ENCODE data around the gene SGCD. TPM values are rescaled to one million over a fixed set of nuclear protein-coding genes. Genes with fewer than 3 reads are reported as not detected.
A peak's percentile ranks its signal among the peaks of the same experiment; 100 is the strongest.

The SGCD gene
- total RNA-seq, 1 experiment from 2014 or later, result 5.8 TPM

DNA sequence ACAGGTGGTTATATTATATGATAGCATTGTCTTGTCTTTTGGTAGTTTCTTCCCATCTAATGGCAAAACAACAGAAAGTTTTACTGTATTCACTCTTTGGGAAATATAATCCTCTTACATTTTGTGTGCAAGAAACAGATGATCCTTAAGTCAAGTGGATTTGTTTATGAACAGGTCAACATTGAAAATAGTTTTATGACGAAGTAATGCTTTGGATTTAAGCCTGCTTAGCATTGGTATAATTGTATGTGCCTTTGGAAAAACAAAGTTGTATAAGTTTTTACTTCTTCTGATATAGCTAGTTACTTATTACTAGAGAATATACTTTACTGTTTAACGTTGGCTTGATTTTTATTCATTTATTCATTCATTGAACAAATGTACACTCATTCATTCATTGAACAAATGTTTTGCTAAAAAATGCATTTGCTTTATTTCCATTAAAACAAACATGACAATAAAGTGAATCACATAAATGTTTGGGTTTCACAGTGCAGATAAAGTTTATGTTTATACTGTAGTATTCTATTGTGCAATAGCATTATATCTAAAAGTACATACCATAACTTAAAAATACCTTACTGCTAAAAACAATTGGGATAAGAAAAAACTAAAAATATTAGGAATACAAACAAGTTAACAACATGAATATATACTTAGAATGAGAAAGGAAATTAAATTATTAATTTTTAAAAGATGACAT is 12.3 kb downstream of the SGCD start:
- no peak for DNase-seq
- Histone ChIP-seq H3K4me1 (no peaks in the 10 kb centered on the region), H3K4me3 (no peak overlapping the region), H3K27me3 (no peaks in the 10 kb centered on the region), H3K27ac (no peak overlapping the region), H3K36me3 (no peaks in the 10 kb centered on the region), H3K9me3 (replicated peaks) (no peaks in the 10 kb centered on the region)

DNA sequence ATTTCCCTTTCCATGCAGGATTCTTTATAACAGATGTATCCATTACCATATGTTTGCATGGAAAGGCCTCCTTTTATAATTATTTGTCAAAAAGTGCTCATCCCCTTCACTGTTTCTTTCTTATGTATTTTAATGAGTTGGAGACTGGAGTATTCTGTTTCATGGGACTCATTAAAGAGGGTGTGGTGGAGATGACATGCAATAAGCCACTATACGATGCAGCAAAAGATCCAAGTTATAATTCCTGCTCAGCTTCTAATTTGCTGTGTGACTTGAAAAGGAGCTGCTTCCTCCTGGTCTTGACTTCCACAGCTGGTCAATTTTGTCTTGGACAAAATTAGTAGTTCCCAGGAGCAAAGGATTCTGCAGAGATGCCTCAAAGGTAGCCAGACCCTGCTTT is 13.9 kb downstream of the SGCD start:
- Histone ChIP-seq H3K27me3 (no peaks in the 10 kb centered on the region), H3K4me3 (no peak overlapping the region), H3K27ac (no peak overlapping the region), H3K4me1 (no peaks in the 10 kb centered on the region), H3K9me3 (replicated peaks) (no peaks in the 10 kb centered on the region), H3K36me3 (peaks cover under 1% of the 10 kb centered on the region; the same call in 1 of the 2 replicates)
- DNase-seq, result no peak

DNA sequence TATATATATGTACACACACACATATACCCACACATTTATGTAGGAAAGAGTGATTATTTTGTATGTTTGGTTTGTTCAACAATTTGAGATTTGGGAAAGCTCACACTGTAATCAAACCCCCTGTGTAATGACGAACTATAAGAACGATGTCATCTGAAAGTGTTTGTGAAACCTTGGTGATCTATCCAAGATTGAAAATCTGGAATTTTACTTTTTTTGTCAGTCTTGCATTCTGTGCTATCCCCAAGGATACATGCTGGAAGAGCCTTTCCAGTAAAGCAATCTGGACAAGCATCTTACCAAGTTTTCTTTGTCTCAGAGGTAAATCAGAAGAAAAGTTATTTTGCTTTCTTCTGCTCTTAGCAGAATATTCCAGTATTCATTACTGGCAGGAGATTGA is 23.3 kb downstream of the SGCD start:
- H3K9me3 ChIP-seq (replicated peaks), result no peaks in the 10 kb centered on the region
- H3K27ac ChIP-seq, result no peak overlapping the region
- H3K27me3 ChIP-seq, result no peaks in the 10 kb centered on the region
- peaks cover 10% of the 10 kb centered on the region for H3K36me3 ChIP-seq
- no peak for DNase-seq
- no peaks in the 10 kb centered on the region for H3K4me1 ChIP-seq
- no peak overlapping the region for H3K4me3 ChIP-seq

DNA sequence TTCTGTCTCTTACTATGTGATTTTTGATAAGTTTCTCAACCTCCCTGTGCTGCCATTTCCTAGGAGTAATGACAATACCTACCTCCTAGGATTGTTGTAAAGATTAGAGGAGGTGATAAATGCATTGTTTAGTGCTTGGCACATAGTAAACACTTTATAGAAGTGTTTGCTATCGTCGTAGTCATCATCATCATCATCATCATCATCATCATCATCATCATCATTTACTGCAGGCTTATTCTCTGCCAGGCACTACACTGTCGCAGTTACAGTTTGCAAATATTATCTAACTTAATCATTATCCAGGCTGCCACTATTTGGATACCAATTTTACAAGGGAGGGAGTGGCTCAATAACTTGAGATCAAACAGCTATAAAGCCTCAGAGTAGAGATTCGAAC is 24.5 kb downstream of the SGCD start:
- Histone ChIP-seq H3K9me3 (replicated peaks) (no peaks in the 10 kb centered on the region), H3K36me3 (peaks cover 4% of the 10 kb centered on the region), H3K27ac (no peak overlapping the region), H3K4me1 (no peaks in the 10 kb centered on the region), H3K4me3 (no peak overlapping the region), H3K27me3 (no peaks in the 10 kb centered on the region)
- no peak for DNase-seq

DNA sequence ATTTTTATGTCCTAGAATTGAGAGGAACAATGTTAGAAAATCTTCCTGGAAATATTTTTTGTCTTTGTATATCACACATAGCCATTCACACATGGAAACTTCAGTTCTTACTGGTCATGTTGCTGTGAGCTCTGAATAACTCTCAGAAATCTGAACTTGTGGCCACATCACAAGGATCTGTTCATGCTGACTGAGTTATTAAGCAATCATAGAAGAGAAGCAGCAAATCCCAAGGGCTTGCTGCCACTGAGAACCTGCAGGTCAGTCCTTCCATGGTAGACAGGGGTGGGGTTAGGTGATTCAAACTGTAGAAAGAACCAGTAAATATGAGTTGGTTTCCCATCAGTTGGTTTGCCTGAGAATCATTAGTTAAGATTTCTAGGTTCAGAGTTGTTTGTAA is 27.6 kb downstream of the SGCD start:
- no peak overlapping the region for H3K4me3 ChIP-seq
- DNase-seq, result no peak
- H3K27ac ChIP-seq, result no peak overlapping the region
- H3K36me3 ChIP-seq, result peaks cover 3% of the 10 kb centered on the region; the same call in 1 of the 2 replicates
- H3K9me3 ChIP-seq (replicated peaks), result no peaks in the 10 kb centered on the region
- H3K27me3 ChIP-seq, result no peaks in the 10 kb centered on the region
- H3K4me1 ChIP-seq, result peaks cover 4% of the 10 kb centered on the region; the same call in 1 of the 2 replicates

DNA sequence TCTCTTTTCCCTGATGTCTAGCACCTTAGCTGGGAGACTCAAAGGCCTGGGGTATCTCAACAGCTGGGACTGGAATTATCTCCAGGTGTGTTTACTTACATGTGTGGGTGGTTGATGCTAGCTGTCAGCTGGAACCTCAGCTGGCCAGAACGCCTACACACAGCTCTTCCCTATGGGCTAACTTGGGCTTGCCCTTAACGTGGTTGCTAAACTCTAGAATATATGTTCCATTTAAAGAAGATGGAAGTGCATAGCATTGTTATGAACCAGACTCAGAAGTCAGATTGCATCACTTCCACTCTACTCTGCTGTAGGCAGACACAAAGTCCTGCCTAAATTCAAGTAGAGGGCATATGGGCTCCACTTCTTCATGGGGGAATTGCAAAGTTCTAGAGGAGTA is 29.3 kb downstream of the SGCD start:
- no peaks in the 10 kb centered on the region for H3K9me3 ChIP-seq (replicated peaks)
- H3K36me3 ChIP-seq, result no peaks in the 10 kb centered on the region
- H3K4me1 ChIP-seq, result peaks cover 4% of the 10 kb centered on the region; the same call in 1 of the 2 replicates
- no peak for DNase-seq
- H3K27ac ChIP-seq, result no peak overlapping the region
- H3K4me3 ChIP-seq, result no peak overlapping the region
- H3K27me3 ChIP-seq, result no peaks in the 10 kb centered on the region

DNA sequence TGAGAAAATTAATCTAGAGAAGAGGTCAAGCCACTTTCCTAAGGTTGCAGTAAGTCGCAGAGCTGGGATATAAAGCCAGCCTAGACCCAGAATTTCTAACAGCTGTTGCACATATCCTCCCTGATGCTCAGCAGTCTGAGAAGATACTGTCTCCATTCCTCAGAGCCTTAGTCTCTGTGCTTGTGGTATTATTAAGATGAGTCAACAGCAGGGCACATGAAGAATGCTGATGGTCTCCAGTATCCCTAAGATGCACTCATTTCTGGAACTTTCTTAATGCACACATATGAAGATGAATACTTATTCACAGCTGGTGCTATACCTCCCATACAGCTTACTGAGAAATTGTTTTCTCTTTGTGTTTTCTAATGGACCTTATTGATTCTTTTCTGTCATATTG is 32.5 kb downstream of the SGCD start:
- Histone ChIP-seq H3K9me3 (replicated peaks) (no peaks in the 10 kb centered on the region), H3K27me3 (no peaks in the 10 kb centered on the region), H3K4me1 (peaks cover 4% of the 10 kb centered on the region; the same call in 1 of the 2 replicates), H3K36me3 (no peaks in the 10 kb centered on the region), H3K4me3 (no peak overlapping the region), H3K27ac (no peak overlapping the region)
- peak; percentile 4 to 38 for DNase-seq

DNA sequence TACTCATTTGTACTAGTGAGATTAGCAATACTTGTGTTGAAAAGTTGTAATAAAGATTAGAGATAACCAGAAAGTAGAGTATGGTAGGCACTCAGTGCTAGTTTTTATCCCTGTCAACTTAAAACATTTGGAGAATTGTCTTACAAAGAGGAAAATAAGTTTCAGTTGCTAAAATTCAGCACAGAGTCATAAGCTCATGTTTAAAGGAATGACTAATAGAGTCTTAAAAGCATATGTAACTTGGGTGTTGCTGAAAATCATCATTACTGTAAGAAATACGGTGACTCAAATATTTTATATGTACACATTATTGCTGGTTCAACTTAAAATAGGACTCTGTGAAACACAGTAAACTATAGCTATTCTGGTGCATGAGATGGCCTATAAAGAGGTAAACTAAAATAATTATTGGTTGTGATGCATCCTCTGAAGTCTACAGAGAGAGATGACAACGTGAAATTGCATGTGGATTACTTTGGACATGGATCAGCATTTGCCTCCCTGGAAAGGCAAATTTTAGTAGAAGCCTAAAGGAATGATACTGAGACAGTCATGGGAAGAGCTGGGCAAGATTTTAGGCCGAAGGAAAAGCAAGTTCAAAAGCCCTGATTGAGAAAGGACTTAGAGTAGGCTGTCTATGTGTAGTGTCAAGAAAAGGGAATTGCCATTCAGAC is 34.6 kb downstream of the SGCD start:
- no peak for DNase-seq
- Histone ChIP-seq H3K9me3 (replicated peaks) (no peaks in the 10 kb centered on the region), H3K27ac (no peak overlapping the region), H3K4me1 (peaks cover 10% of the 10 kb centered on the region), H3K36me3 (no peaks in the 10 kb centered on the region), H3K4me3 (no peak overlapping the region), H3K27me3 (no peaks in the 10 kb centered on the region)

DNA sequence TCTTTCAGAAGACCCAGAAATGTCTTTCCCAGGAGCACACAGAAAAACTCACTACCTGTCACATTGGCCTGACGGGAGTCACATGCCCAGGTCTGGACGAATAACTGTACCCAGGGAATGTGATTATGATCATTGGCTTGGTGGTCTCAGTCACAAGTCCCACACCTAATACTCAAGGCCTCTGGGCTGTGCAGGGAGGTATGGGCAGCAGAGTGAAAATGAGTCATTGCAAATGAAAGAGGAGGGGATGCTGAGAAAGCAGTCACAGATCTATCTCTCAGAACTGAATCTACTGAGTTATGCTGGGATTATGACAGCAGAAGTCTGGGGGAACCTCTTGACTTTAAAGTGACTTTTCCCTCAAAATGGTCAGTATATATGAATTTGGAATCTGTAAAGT is 36.9 kb downstream of the SGCD start:
- no peaks in the 10 kb centered on the region for H3K36me3 ChIP-seq
- no peaks in the 10 kb centered on the region for H3K9me3 ChIP-seq (replicated peaks)
- H3K27ac ChIP-seq, result no peak overlapping the region
- no peak for DNase-seq
- peaks cover 22% of the 10 kb centered on the region for H3K4me1 ChIP-seq
- H3K27me3 ChIP-seq, result no peaks in the 10 kb centered on the region
- H3K4me3 ChIP-seq, result no peak overlapping the region

DNA sequence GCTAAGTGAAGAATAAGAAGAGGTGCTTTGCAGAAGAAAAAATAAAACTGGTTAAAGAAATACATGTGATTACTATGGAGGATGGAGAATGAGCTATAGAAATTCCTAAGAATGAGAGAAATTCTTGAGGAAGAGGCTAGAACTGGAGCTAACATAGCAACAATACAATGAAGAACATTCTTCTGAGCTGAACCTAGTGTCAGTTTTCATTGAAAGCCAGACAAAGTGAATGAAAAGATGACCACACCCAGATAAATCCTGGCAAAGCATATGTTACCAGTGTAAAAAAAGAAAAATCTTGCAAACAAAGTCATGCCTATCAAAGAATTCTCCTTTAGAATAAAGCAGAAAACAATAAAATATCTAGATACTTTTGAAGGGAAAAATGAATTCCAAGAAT is 39.6 kb downstream of the SGCD start:
- H3K27me3 ChIP-seq, result no peaks in the 10 kb centered on the region
- no peak for DNase-seq
- H3K27ac ChIP-seq, result no peak overlapping the region
- no peaks in the 10 kb centered on the region for H3K9me3 ChIP-seq (replicated peaks)
- no peak overlapping the region for H3K4me3 ChIP-seq
- no peaks in the 10 kb centered on the region for H3K36me3 ChIP-seq
- peaks cover 18% of the 10 kb centered on the region for H3K4me1 ChIP-seq

DNA sequence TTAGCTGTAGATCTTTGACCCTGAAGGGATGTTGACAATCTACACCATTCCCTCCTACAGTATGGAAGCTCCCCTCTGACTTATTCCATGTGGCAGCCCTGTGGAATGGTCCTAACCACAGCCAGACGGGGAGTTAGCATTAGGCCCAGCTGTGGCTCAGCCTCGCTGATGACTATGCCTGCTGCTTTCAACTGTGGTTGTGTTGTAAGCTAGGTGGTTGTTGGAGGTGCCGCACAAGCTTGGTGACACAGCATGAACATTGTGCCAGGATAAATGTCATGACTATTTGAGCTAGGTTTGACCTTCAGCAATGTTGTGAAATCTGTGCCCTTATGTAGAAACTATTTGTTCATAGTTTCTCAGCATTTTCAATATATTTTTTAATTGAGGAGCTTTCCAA is 40.6 kb downstream of the SGCD start:
- no peaks in the 10 kb centered on the region for H3K36me3 ChIP-seq
- DNase-seq, result peak; percentile 45 to 64
- H3K27ac ChIP-seq, result no peak overlapping the region
- H3K4me3 ChIP-seq, result no peak overlapping the region
- H3K9me3 ChIP-seq (replicated peaks), result no peaks in the 10 kb centered on the region
- peaks cover 18% of the 10 kb centered on the region for H3K4me1 ChIP-seq
- H3K27me3 ChIP-seq, result no peaks in the 10 kb centered on the region

DNA sequence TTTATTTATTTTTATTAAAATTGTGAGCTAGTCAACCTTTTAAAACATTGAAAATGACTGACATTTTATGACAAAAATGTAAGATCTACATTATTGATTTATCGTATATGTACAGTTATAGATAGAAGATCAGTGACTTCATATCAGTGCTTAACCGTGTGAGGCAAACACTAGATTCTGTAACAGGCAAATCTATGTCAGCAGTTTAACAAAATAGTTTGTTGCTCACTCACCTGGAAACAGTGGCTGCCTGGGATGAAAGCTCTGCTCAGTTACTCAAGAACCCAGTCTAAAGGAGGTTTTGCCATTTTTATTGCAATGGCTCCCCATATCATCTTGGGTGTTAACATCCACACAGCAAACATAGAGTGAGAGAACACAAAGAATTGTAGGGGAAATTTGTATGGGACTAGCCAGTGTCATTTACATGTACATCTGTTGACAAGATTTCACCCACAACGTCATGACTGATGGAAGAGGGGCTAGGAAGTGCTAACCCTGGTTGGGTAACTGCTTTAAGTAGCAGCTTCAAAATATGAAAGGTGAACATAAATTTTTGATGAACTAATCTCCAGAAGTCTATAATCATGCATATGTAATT is 49.0 kb downstream of the SGCD start:
- Histone ChIP-seq H3K9me3 (replicated peaks) (no peaks in the 10 kb centered on the region), H3K4me1 (no peaks in the 10 kb centered on the region), H3K27ac (no peak overlapping the region), H3K4me3 (no peak overlapping the region), H3K27me3 (no peaks in the 10 kb centered on the region), H3K36me3 (no peaks in the 10 kb centered on the region)
- no peak for DNase-seq

DNA sequence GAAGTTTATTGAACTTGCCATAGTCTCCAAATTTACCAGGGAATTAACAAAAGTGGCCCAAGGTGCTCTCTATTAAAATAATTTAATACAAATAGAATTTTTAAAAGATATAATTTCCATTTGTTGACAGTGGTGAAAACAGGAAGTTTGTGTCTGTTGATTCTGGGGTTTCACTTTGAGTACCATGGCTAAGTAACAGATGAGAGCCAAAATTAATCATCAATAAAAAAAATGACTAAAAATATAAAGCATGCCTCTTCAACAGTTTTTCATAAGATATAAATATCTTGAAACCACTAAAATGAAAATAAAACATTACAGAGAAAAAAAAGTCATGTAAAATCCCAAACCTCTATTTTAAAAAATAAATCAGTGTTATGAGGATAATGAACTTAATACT is 49.8 kb downstream of the SGCD start:
- no peak overlapping the region for H3K4me3 ChIP-seq
- no peak for DNase-seq
- no peaks in the 10 kb centered on the region for H3K27me3 ChIP-seq
- no peaks in the 10 kb centered on the region for H3K36me3 ChIP-seq
- no peak overlapping the region for H3K27ac ChIP-seq
- H3K4me1 ChIP-seq, result no peaks in the 10 kb centered on the region
- no peaks in the 10 kb centered on the region for H3K9me3 ChIP-seq (replicated peaks)

DNA sequence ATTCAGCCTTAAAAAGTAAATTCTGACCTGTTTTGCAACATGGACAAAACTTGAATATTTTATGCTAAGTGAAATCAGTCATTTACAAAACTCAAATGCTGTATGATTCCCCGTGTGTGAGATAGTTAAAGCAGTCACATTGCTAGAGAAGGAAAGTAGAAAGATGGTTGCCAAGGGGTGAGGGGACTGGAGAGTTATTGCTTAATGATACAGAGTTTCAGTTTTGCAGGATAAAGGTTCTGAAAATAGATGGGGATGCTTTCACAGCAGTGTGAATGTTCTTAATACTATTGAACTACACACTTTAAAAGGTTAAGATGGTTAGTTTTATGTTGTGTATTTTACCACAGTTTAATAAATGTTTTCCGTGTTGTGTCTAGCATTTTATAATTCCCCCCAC is 51.2 kb downstream of the SGCD start:
- no peaks in the 10 kb centered on the region for H3K27me3 ChIP-seq
- no peaks in the 10 kb centered on the region for H3K36me3 ChIP-seq
- H3K9me3 ChIP-seq (replicated peaks), result no peaks in the 10 kb centered on the region
- H3K4me3 ChIP-seq, result no peak overlapping the region
- no peak overlapping the region for H3K27ac ChIP-seq
- no peak for DNase-seq
- peaks cover 7% of the 10 kb centered on the region for H3K4me1 ChIP-seq

DNA sequence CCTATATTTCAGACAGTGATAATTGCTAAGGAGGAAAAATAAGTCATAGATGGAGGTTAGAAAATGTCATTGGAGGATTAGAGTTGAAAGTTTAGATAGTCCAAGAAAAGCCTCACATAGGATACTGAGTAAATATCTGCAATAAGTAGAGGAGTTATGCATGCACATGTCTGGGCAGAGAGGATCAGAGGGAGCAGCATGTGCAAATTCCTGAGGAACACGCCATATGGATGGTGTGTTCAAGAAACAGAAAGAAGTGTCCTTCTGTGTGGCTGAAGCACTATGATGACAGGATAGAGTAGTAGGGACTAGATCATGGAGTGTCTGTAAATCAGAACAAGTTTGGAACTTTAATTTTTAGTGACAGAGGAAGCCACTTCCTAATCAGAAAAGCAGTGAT is 52.2 kb downstream of the SGCD start:
- no peak for DNase-seq
- Histone ChIP-seq H3K27ac (no peak overlapping the region), H3K36me3 (no peaks in the 10 kb centered on the region), H3K27me3 (no peaks in the 10 kb centered on the region), H3K9me3 (replicated peaks) (no peaks in the 10 kb centered on the region), H3K4me1 (peaks cover 16% of the 10 kb centered on the region), H3K4me3 (no peak overlapping the region)
